CD14-positive monocyte (primary cell): ENCODE data around the gene SLC28A3. TPM values are rescaled to one million over a fixed set of nuclear protein-coding genes. Genes with fewer than 3 reads are reported as not detected.
A peak's percentile ranks its signal among the peaks of the same experiment; 100 is the strongest.

ENCODE experiments used
- DNase-seq, 3 donors: peaks; one replicate each; pipeline ENCODE4 v3.0.0-alpha.2; 2011 to 2022
- H2AFZ ChIP-seq: 2 replicates; pipeline ENCODE4 v1.6.0; 2012; ENCODE audit warnings: mild to moderate bottlenecking, low read depth, low read length, inconsistent platforms; ENCODE audit not compliant: insufficient read depth, poor library complexity, severe bottlenecking
- H3K27ac ChIP-seq, 2 donors: 1 replicate in 1 of 2; 2 replicates in 1 of 2; pipeline ENCODE4 v1.5.1; 2012 to 2013; ENCODE audit warnings: low read length in 2 of 2, control low read depth in 1 of 2, inconsistent platforms in 1 of 2, low read depth in 1 of 2, mild to moderate bottlenecking in 1 of 2
- H3K27me3 ChIP-seq, 2 donors: one replicate each; pipeline versions ENCODE4 v1.6.0 to v1.6.1; 2011 to 2013; ENCODE audit warnings: low read length in 2 of 2; ENCODE audit not compliant: control insufficient read depth in 2 of 2, insufficient read depth in 2 of 2
- H3K36me3 ChIP-seq, 2 donors: replicated peaks in 1 of 2; 1 replicate in 1 of 2; 2 replicates in 1 of 2; pipeline versions ENCODE4 v1.5.1 to v1.6.1; 2012 to 2013; ENCODE audit warnings: low read length in 2 of 2, control low read depth in 1 of 2, inconsistent platforms in 1 of 2, mild to moderate bottlenecking in 1 of 2; ENCODE audit not compliant: insufficient read depth in 2 of 2, control insufficient read depth in 1 of 2
- H3K4me1 ChIP-seq, 2 donors: 1 replicate in 1 of 2; 2 replicates in 1 of 2; pipeline versions ENCODE4 v1.5.1 to v1.6.1; 2012 to 2013; ENCODE audit warnings: low read length in 2 of 2, control low read depth in 1 of 2, inconsistent platforms in 1 of 2, mild to moderate bottlenecking in 1 of 2, moderate library complexity in 1 of 2; ENCODE audit not compliant: insufficient read depth in 2 of 2, control insufficient read depth in 1 of 2
- H3K4me2 ChIP-seq: replicated peaks from 2 replicates; pipeline ENCODE3; 2012; ENCODE audit warnings: low read length, moderate library complexity, mild to moderate bottlenecking; ENCODE audit not compliant: poor library complexity, severe bottlenecking; ENCODE audit errors: extremely low read depth
- H3K4me3 ChIP-seq, 3 experiments: fragments of 200-600 bp in 1 of 3; sonication (generic) in 1 of 3; replicated peaks in 1 of 3; 1 replicate in 2 of 3; 2 replicates in 1 of 3; pipeline ENCODE4 v1.5.1; 2011 to 2013; ENCODE audit warnings: low read length in 3 of 3, mild to moderate bottlenecking in 3 of 3, control low read depth in 2 of 3, low read depth in 2 of 3, inconsistent platforms in 1 of 3, moderate library complexity in 1 of 3
- H3K79me2 ChIP-seq: 2 replicates; pipeline ENCODE4 v1.6.0; 2012; ENCODE audit warnings: mild to moderate bottlenecking, control low read depth, inconsistent platforms, low read length, moderate library complexity; ENCODE audit not compliant: insufficient read depth
- H3K9ac ChIP-seq: 2 replicates; pipeline ENCODE4 v1.6.0; 2017; ENCODE audit warnings: low read length, mild to moderate bottlenecking; ENCODE audit not compliant: insufficient read depth, poor library complexity, severe bottlenecking
- H3K9me3 ChIP-seq, 2 donors: replicated peaks in 1 of 2; 1 replicate in 1 of 2; 2 replicates in 1 of 2; pipeline versions ENCODE4 v1.5.1 to v1.6.1; 2012 to 2013; ENCODE audit warnings: low read length in 2 of 2, control low read depth in 1 of 2; ENCODE audit not compliant: control insufficient read depth in 1 of 2, insufficient read depth in 1 of 2
- H4K20me1 ChIP-seq: 2 replicates; pipeline ENCODE4 v1.6.0; 2012; ENCODE audit warnings: mild to moderate bottlenecking, low read length, control low read depth, moderate library complexity; ENCODE audit not compliant: insufficient read depth
- H3K27ac Mint-ChIP-seq, 7 donors: one replicate each; pipeline ENCODE4 v1.8.0; 2020; ENCODE audit warnings: mild to moderate bottlenecking in 7 of 7, mixed read lengths in 7 of 7, moderate library complexity in 6 of 7, inconsistent platforms in 2 of 7
- H3K27me3 Mint-ChIP-seq, 3 donors: one replicate each; pipeline ENCODE4 v1.8.0; 2021 to 2022; ENCODE audit warnings: low read depth in 3 of 3, mild to moderate bottlenecking in 3 of 3, mixed read lengths in 3 of 3, moderate library complexity in 3 of 3, inconsistent platforms in 1 of 3
- H3K36me3 Mint-ChIP-seq, 2 donors: one replicate each; pipeline ENCODE4 v1.8.0; 2020; ENCODE audit warnings: mixed read lengths in 2 of 2, inconsistent platforms in 1 of 2, mild to moderate bottlenecking in 1 of 2
- H3K4me1 Mint-ChIP-seq: one replicate; pipeline ENCODE4 v1.8.0; 2020; ENCODE audit warnings: mild to moderate bottlenecking, mixed read lengths
- H3K4me3 Mint-ChIP-seq, 2 donors: one replicate each; pipeline ENCODE4 v1.8.0; 2020; ENCODE audit warnings: mild to moderate bottlenecking in 2 of 2, mixed read lengths in 2 of 2, moderate library complexity in 1 of 2
- H3K9me3 Mint-ChIP-seq, 7 donors: one replicate each; pipeline ENCODE4 v1.8.0; 2020 to 2022; ENCODE audit warnings: mixed read lengths in 7 of 7, mild to moderate bottlenecking in 6 of 7, moderate library complexity in 6 of 7, inconsistent platforms in 2 of 7
- WGBS: methylation state at CpG from one replicate; pipeline ENCODE4 v1.1.5; 2013; ENCODE audit warnings: missing lambda C conversion rate; ENCODE audit not compliant: insufficient coverage; 5-methylcytosine and 5-hydroxymethylcytosine counted together
- intact Hi-C, 2 donors: fragments of 100-400 bp; cut with micrococcal nuclease; formaldehyde crosslinking; loops; one replicate each; pipeline versions ENCODE4 v1.15.0 to v1.15.1; 2023
- polyA plus RNA-seq, 3 donors: library from polyadenylated mRNA; depleted of rRNA in 1 of 3; unstranded in 2 of 3; stranded (reverse) in 1 of 3; fragments of 300-500 nt in 2 of 3; fragments of >200 nt in 1 of 3; fragmentation: Illumina TruSeq in 2 of 3; gene quantifications; 1 replicate in 2 of 3; 2 replicates in 1 of 3; pipeline ENCODE4 v1.2.3, GENCODE V29; 2012 to 2021
- TF ChIP-seq, protein P1 (sequence below): fragments of 200-600 bp; IDR thresholded peaks from one replicate; pipeline ENCODE4 v1.8.0; 2022; ENCODE audit warnings: antibody characterized with exemption, mild to moderate bottlenecking

Gene SLC28A3
- polyA plus RNA-seq, 3 donors: 1.9 TPM; not detected in 2

GRCh38 chr9:84301851-84302250, 38.7 kb downstream of the SLC28A3 start:
- Histone ChIP-seq H3K79me2 (no peaks in the 10 kb centered on the region), H3K27me3 (no peaks in the 10 kb centered on the region), H3K4me1 (peaks cover 19 to 26% of the 10 kb centered on the region in 2 donors), H4K20me1 (no peaks in the 10 kb centered on the region), H3K36me3 (no peaks in the 10 kb centered on the region), H3K27ac (peak overlapping the region; percentile 60 to 87), H2AFZ (peak overlapping the region; percentile 59), H3K4me3 (peak overlapping the region in 1 of 3 experiments; percentile 37), H3K9ac (no peak overlapping the region), H3K9me3 (no peaks in the 10 kb centered on the region), H3K4me2 (peak overlapping the region; percentile 27)
- no CpG with 5 or more reads among the region's 3 CpGs for WGBS
- Mint-ChIP-seq H3K4me1 (peaks cover 21% of the 10 kb centered on the region), H3K4me3 (peak overlapping the region in 1 of 2 donors; percentile 56), H3K27ac (peak overlapping the region; percentile 58 to 94 (median 85)), H3K27me3 (peaks cover 0 to 5% (median 3%) of the 10 kb centered on the region in 3 donors), H3K36me3 (peaks cover 0 to 2% of the 10 kb centered on the region in 2 donors), H3K9me3 (peaks cover 0 to 3% (median 0%) of the 10 kb centered on the region in 7 donors)
- TF ChIP-seq, protein P1, sequence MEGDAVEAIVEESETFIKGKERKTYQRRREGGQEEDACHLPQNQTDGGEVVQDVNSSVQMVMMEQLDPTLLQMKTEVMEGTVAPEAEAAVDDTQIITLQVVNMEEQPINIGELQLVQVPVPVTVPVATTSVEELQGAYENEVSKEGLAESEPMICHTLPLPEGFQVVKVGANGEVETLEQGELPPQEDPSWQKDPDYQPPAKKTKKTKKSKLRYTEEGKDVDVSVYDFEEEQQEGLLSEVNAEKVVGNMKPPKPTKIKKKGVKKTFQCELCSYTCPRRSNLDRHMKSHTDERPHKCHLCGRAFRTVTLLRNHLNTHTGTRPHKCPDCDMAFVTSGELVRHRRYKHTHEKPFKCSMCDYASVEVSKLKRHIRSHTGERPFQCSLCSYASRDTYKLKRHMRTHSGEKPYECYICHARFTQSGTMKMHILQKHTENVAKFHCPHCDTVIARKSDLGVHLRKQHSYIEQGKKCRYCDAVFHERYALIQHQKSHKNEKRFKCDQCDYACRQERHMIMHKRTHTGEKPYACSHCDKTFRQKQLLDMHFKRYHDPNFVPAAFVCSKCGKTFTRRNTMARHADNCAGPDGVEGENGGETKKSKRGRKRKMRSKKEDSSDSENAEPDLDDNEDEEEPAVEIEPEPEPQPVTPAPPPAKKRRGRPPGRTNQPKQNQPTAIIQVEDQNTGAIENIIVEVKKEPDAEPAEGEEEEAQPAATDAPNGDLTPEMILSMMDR: no peak
- peak; percentile 58 to 72 (median 65) for DNase-seq
- intact Hi-C loops: no loop called here

GRCh38 chr9:84300271-84300670, 40.3 kb downstream of the SLC28A3 start:
- H3K9me3 ChIP-seq: no peaks in the 10 kb centered on the region
- H3K27me3 ChIP-seq: no peaks in the 10 kb centered on the region
- H3K4me3 ChIP-seq: no peak overlapping the region
- Mint-ChIP-seq H3K27ac (no peak overlapping the region), H3K27me3 (peaks cover 0 to 5% (median 3%) of the 10 kb centered on the region in 3 donors), H3K4me1 (peaks cover 34% of the 10 kb centered on the region), H3K9me3 (peaks cover 0 to 2% (median 0%) of the 10 kb centered on the region in 7 donors), H3K36me3 (peaks cover 0 to 2% of the 10 kb centered on the region in 2 donors), H3K4me3 (no peak overlapping the region)
- no peaks in the 10 kb centered on the region for H3K36me3 ChIP-seq
- WGBS: 80% methylated on average over 4 of the region's 5 CpGs
- intact Hi-C loops: no loop called here
- H2AFZ ChIP-seq: no peak overlapping the region
- H3K4me2 ChIP-seq: no peak overlapping the region
- no peak overlapping the region for H3K9ac ChIP-seq
- H3K4me1 ChIP-seq: peaks cover 34 to 41% of the 10 kb centered on the region in 2 donors
- H4K20me1 ChIP-seq: no peaks in the 10 kb centered on the region
- TF ChIP-seq, protein P1: no peak
- no peak for DNase-seq
- no peak overlapping the region for H3K27ac ChIP-seq
- no peaks in the 10 kb centered on the region for H3K79me2 ChIP-seq
